Mesenchymal stem cell (in vitro differentiated cells and primary cell): Measurements from ENCODE around the gene SLC2A1.

Experiments
- DNase-seq: peaks from one replicate; pipeline ENCODE4 v3.0.0-alpha.2; 2013
- H2AFZ ChIP-seq: one replicate; pipeline ENCODE4 v1.6.1; 2013; ENCODE audit warnings: low read depth, mild to moderate bottlenecking, control low read depth, inconsistent platforms, low read length, moderate library complexity
- H2AK5ac ChIP-seq: 2 replicates; pipeline ENCODE4 v1.6.1; 2013; ENCODE audit warnings: low read length, moderate library complexity, mild to moderate bottlenecking, inconsistent platforms; ENCODE audit not compliant: severe bottlenecking
- H2BK120ac ChIP-seq: one replicate; pipeline ENCODE4 v1.6.1; 2013; ENCODE audit warnings: low read depth, mild to moderate bottlenecking, inconsistent platforms, low read length, moderate library complexity
- H2BK12ac ChIP-seq, 2 experiments: one replicate each; pipeline ENCODE4 v1.6.1; 2013; ENCODE audit warnings: inconsistent platforms in 2 of 2, low read length in 2 of 2, mild to moderate bottlenecking in 2 of 2, moderate library complexity in 2 of 2, control low read depth in 1 of 2
- H2BK15ac ChIP-seq: one replicate; pipeline ENCODE4 v1.6.1; 2013; ENCODE audit warnings: mild to moderate bottlenecking, low read depth, inconsistent platforms; ENCODE audit not compliant: poor library complexity, severe bottlenecking
- H2BK5ac ChIP-seq: 2 replicates; pipeline ENCODE4 v1.6.1; 2013; ENCODE audit warnings: low read depth, mild to moderate bottlenecking, low read length, control low read depth, inconsistent platforms; ENCODE audit not compliant: poor library complexity, severe bottlenecking
- H3K14ac ChIP-seq, 2 experiments: one replicate each; pipeline ENCODE4 v1.6.1; 2013; ENCODE audit warnings: inconsistent platforms in 2 of 2, low read length in 2 of 2, control low read depth in 1 of 2, mild to moderate bottlenecking in 1 of 2, moderate library complexity in 1 of 2
- H3K18ac ChIP-seq, 2 experiments: one replicate each; pipeline ENCODE4 v1.6.1; 2013; ENCODE audit warnings: inconsistent platforms in 2 of 2, low read length in 2 of 2, control low read depth in 1 of 2, low read depth in 1 of 2, mild to moderate bottlenecking in 1 of 2
- H3K23ac ChIP-seq, 2 experiments: one replicate each; pipeline ENCODE4 v1.6.1; 2013; ENCODE audit warnings: inconsistent platforms in 2 of 2, low read length in 2 of 2, mild to moderate bottlenecking in 2 of 2, moderate library complexity in 2 of 2, control low read depth in 1 of 2
- H3K27ac ChIP-seq: 2 replicates; pipeline ENCODE4 v1.5.1; 2013; ENCODE audit warnings: mild to moderate bottlenecking, moderate library complexity, low read length, control low read depth, inconsistent platforms; ENCODE audit not compliant: poor library complexity, severe bottlenecking
- H3K27me3 ChIP-seq, 2 experiments: 2 replicates each; pipeline versions ENCODE4 v1.6.1 to v1.7.0; 2013; ENCODE audit warnings: low read length in 2 of 2, mild to moderate bottlenecking in 2 of 2, moderate library complexity in 2 of 2, control low read depth in 1 of 2, inconsistent platforms in 1 of 2; ENCODE audit not compliant: control insufficient read depth in 1 of 2, insufficient read depth in 1 of 2
- H3K36me3 ChIP-seq, 2 experiments: 2 replicates each; pipeline versions ENCODE4 v1.6.1 to v1.7.0; 2013; ENCODE audit warnings: low read length in 2 of 2, control low read depth in 1 of 2, inconsistent platforms in 1 of 2, low read depth in 1 of 2, mild to moderate bottlenecking in 1 of 2; ENCODE audit not compliant: insufficient read depth in 2 of 2, control insufficient read depth in 1 of 2
- H3K4ac ChIP-seq, 2 experiments: one replicate each; pipeline ENCODE4 v1.6.1; 2013; ENCODE audit warnings: inconsistent platforms in 2 of 2, low read length in 2 of 2, mild to moderate bottlenecking in 2 of 2, moderate library complexity in 2 of 2, control low read depth in 1 of 2, low read depth in 1 of 2
- H3K4me1 ChIP-seq: 2 replicates; pipeline ENCODE4 v1.6.1; 2013; ENCODE audit warnings: low read depth, low read length, control low read depth; ENCODE audit not compliant: control insufficient read depth, insufficient read depth
- H3K4me2 ChIP-seq: 2 replicates; pipeline ENCODE4 v1.6.1; 2013; ENCODE audit warnings: low read length, mild to moderate bottlenecking, inconsistent platforms; ENCODE audit not compliant: poor library complexity, severe bottlenecking
- H3K4me3 ChIP-seq, 2 experiments: 2 replicates each; pipeline versions ENCODE4 v1.5.1 to v1.7.0; 2013; ENCODE audit warnings: low read length in 2 of 2, mild to moderate bottlenecking in 2 of 2, control low read depth in 1 of 2, low read depth in 1 of 2; ENCODE audit not compliant: insufficient read depth in 1 of 2
- H3K79me1 ChIP-seq: replicated peaks from 2 replicates; pipeline ENCODE4 v1.6.1; 2013; ENCODE audit warnings: mild to moderate bottlenecking, control low read depth, low read length, inconsistent platforms; ENCODE audit not compliant: poor library complexity, severe bottlenecking
- H3K9ac ChIP-seq: 2 replicates; pipeline ENCODE4 v1.7.0; 2013; ENCODE audit warnings: mild to moderate bottlenecking, low read length, moderate library complexity
- H3K9me3 ChIP-seq: 2 replicates; pipeline ENCODE4 v1.7.0; 2013; ENCODE audit warnings: mild to moderate bottlenecking, low read length; ENCODE audit not compliant: control insufficient read depth
- H4K8ac ChIP-seq: one replicate; pipeline ENCODE4 v1.6.1; 2013; ENCODE audit warnings: inconsistent platforms, mild to moderate bottlenecking, low read length, moderate library complexity
- H4K91ac ChIP-seq: one replicate; pipeline ENCODE4 v1.6.1; 2013; ENCODE audit warnings: mild to moderate bottlenecking, low read length, inconsistent platforms
- WGBS: methylation state at CpG from one replicate; pipeline ENCODE4 v1.1.7; 2013; ENCODE audit warnings: mixed read lengths; 5-methylcytosine and 5-hydroxymethylcytosine counted together

SLC2A1 gene

DNA sequence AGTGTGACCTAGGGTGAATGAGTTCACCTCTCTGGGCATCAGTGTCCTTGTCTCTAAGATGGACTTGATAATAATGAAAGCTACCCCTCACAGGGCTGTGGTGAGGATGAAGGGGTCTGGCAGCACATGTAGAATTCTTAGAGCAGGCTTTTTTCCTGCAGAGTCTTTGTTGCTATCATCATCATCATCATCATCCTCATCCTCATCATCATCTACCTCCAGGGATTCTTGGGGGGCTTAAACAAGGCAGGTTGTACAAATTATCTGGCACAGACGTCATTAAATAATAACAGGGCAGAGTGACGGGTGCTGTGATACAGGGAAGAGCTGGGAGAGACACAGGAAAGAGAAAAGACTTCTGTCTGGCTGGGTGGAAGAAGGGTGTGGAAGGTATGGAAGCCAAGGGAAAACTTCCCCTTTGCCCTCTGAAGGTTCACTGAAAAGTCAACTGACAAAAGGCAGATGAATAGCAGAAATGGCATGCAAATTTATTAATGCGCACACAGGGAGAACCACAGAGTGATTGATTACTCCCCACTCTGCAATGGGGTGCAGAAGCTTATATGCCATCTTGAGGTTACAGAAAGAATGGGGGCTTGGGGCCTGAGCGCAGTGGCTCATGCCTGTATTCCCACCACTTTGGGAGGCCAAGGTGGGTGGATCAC, 17.0 kb upstream of the SLC2A1 start:
- Histone ChIP-seq H3K18ac (no peak overlapping the region), H4K8ac (no peak overlapping the region), H2BK5ac (no peak overlapping the region), H3K27ac (no peak overlapping the region), H3K14ac (no peak overlapping the region), H3K4me2 (no peak overlapping the region), H2BK12ac (no peak overlapping the region), H2AFZ (no peak overlapping the region), H3K23ac (no peak overlapping the region), H2AK5ac (peak overlapping the region; percentile 24), H4K91ac (no peak overlapping the region), H3K4me3 (no peak overlapping the region), H3K9ac (no peak overlapping the region), H3K27me3 (peaks cover 0 to 5% of the 10 kb centered on the region in 2 experiments), H3K9me3 (no peaks in the 10 kb centered on the region), H3K4me1 (peaks cover 27% of the 10 kb centered on the region), H3K4ac (no peak overlapping the region), H3K79me1 (no peaks in the 10 kb centered on the region), H3K36me3 (peaks cover 0 to 7% of the 10 kb centered on the region in 2 experiments), H2BK120ac (no peak overlapping the region), H2BK15ac (no peak overlapping the region)
- DNase-seq, result no peak
- WGBS, result 85% methylated on average over 4 of the region's 4 CpGs

- Histone ChIP-seq H3K18ac (peak overlapping the region in 1 of 2 experiments; percentile 23), H3K27me3 (peaks cover 0 to 1% of the 10 kb centered on the region in 2 experiments), H3K4ac (no peak overlapping the region), H4K91ac (no peak overlapping the region), H2BK120ac (no peak overlapping the region), H3K9ac (no peak overlapping the region), H2AK5ac (peak overlapping the region; percentile 7), H3K4me3 (no peak overlapping the region), H3K14ac (no peak overlapping the region), H3K4me2 (no peak overlapping the region), H2BK12ac (peak overlapping the region in 1 of 2 experiments; percentile 49), H2BK15ac (no peak overlapping the region), H4K8ac (no peak overlapping the region), H2BK5ac (no peak overlapping the region), H3K23ac (no peak overlapping the region), H3K79me1 (no peaks in the 10 kb centered on the region), H3K36me3 (peaks cover 0 to 2% of the 10 kb centered on the region in 2 experiments), H3K4me1 (peaks cover 27% of the 10 kb centered on the region), H2AFZ (no peak overlapping the region), H3K27ac (no peak overlapping the region), H3K9me3 (no peaks in the 10 kb centered on the region)
- whole genome bisulfite sequencing, result 80% methylated on average over 3 of the region's 3 CpGs
- DNase-seq, result no peak
These were observed 16.2 kb upstream of the SLC2A1 start for GRCh38 chr1:42974767-42975437.

DNA sequence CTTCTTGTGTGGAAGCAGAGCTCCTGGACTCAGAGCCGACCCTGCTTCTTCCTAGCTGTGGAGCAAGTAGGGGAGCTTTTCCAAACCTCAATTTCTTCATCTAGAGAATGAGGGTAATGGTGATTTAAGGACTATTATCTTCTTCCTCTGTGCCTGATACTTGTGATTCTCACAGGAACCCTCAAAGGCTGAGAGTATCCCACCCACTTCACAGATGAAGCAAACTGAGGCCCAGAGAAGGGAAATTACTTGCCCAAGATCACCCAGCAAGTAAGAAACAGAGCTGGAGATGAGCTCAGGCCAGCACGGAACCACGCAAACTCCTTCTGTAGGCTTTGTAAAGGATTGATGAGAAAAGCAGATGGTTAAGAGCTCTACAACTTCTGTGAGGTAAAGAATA, 15.1 kb upstream of the SLC2A1 start:
- Histone ChIP-seq H3K4me3 (no peak overlapping the region), H3K27me3 (no peaks in the 10 kb centered on the region), H3K4me2 (no peak overlapping the region), H4K8ac (no peak overlapping the region), H3K4ac (no peak overlapping the region), H4K91ac (no peak overlapping the region), H3K9ac (no peak overlapping the region), H3K36me3 (no peaks in the 10 kb centered on the region), H3K27ac (no peak overlapping the region), H3K4me1 (peaks cover 19% of the 10 kb centered on the region), H2AFZ (no peak overlapping the region), H3K23ac (no peak overlapping the region), H2BK5ac (no peak overlapping the region), H2BK12ac (no peak overlapping the region), H3K79me1 (no peaks in the 10 kb centered on the region), H3K14ac (no peak overlapping the region), H3K9me3 (no peaks in the 10 kb centered on the region), H2AK5ac (peak overlapping the region; percentile 14), H3K18ac (no peak overlapping the region), H2BK120ac (no peak overlapping the region), H2BK15ac (no peak overlapping the region)
- WGBS, result 98% methylated on average over 2 of the region's 3 CpGs
- no peak for DNase-seq

GRCh38 chr1:42973286-42973685, 14.6 kb upstream of the SLC2A1 start:
- peaks cover 2% of the 10 kb centered on the region for H3K79me1 ChIP-seq
- peak overlapping the region in 1 of 2 experiments; percentile 61 for H3K14ac ChIP-seq
- H3K4me3 ChIP-seq, result no peak overlapping the region
- no peak overlapping the region for H2BK15ac ChIP-seq
- no peak overlapping the region for H2BK120ac ChIP-seq
- 18% methylated on average over 11 of the region's 11 CpGs for WGBS
- H3K9ac ChIP-seq, result no peak overlapping the region
- peak overlapping the region; percentile 71 for H4K91ac ChIP-seq
- H3K36me3 ChIP-seq, result no peaks in the 10 kb centered on the region
- H3K4ac ChIP-seq, result no peak overlapping the region
- H2BK5ac ChIP-seq, result no peak overlapping the region
- peak overlapping the region in 1 of 2 experiments; percentile 25 for H3K18ac ChIP-seq
- H3K27me3 ChIP-seq, result no peaks in the 10 kb centered on the region
- no peak overlapping the region for H3K27ac ChIP-seq
- DNase-seq, result peak; percentile 85
- H2AFZ ChIP-seq, result no peak overlapping the region
- H4K8ac ChIP-seq, result peak overlapping the region; percentile 47
- H3K4me2 ChIP-seq, result no peak overlapping the region
- peaks cover 18% of the 10 kb centered on the region for H3K4me1 ChIP-seq
- peak overlapping the region in 1 of 2 experiments; percentile 6 for H3K23ac ChIP-seq
- H2BK12ac ChIP-seq, result peak overlapping the region in 1 of 2 experiments; percentile 8
- H2AK5ac ChIP-seq, result no peak overlapping the region
- H3K9me3 ChIP-seq, result no peaks in the 10 kb centered on the region
